NCI-H1694 (cell line): ENCODE measurements around the gene HOXA11.

Source experiments
- DNase-seq: peaks from one replicate; lab custom pipeline; 2025; lab: John Stamatoyannopoulos, UW

HOXA11 gene

DNA sequence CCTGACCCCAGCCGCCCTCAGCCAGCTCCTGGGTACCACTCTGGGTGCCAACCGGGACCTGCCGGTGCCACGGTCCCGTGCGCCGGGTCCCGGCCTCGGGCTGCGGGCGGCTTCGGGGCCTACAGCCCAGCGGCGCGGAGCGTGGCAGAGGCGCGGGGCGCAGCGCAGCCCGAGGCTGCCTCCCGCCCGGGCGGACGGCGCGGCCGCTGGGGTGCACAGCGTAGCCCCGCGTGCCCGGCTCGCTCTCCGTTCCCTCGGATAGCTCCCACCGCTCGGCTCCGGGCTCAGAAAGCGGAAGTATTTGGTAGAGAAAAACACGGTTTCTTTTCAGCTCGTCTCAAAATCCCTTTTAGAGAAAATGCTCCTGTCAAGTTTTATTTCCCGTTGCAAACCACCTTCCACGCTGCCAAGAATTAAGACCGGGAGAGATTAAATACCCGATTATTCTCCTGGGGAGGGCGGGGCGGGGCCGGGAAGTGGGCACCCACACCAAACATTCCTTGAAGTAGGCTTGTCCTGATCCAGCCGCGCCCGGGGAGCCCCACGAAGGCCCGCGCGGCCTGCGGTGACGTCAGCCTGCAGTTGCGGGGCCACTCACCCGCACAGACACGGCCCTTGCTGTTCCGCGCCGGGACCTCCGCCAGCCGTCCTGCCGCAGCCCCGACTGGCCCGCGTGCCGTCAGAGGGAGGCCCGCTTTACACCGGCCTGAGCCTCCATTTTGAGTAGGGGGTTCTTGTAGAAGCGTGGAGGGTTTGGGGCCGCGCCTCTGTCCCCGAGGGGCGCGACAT is 7.7 kb upstream of the HOXA11 start:
- DNase-seq = no peak

DNA sequence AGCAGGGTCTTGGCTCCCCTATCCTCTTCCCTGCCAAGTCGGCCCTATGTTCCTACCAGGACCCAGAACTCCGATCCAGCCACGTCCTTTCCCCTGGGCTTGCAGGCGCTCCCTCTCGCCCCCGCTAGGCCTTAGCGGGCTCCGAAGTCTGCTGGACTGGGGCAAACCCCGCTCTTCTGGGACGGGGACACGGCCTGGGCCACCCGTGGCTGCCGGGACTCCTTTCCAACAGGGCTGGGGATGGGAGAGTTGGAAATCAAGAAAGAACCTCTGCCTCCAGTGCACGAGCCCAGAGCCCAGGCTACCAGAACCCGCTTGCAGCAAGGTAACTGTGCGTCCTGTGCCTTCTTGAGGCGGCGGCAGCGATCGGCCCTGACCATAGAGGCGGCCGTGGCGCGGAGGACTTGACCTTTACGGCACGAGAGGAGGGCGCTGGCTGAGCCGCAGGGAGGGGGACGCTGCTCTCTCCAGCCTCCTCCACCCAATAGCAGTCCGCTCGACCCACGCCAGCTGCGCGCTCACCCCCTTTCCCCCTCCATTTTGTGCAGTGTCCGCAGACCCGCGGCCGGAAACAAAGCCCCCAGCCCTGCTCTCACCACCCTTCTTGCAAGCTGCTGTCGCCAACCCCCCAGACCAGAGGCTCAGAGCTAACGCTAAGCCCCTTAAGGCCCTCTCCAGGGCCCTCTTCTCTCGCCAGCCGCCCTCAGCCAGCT is 7.0 kb upstream of the HOXA11 start:
- DNase-seq = no peak

DNA sequence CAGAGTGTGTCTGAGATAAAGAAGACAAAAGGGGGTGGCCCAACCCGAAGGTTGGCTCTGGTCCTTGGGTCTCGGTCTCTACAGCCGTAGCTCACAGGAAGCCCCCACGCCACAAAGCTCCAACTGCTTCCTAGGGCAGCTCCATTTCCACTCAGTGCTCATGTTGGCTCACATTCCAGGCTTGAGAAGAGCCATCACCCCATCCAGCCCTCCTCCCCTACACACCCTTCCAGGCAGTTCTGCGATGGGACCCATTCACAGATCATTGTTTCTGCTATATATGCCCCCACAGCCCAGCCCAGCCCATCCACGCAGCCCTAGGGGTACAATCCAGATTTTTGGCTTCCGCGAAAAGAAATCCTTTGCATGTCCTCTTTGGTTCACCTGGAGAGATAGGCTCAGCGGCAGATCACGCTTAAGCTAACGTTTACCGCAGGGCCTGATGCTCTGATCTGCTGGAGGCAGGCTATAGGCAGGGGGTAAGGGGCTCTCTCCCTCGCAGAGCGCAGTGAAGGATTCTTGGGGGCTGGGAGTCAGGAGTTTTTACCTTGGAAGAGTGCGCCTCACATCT is 6.2 kb upstream of the HOXA11 start:
- DNase-seq = no peak

DNA sequence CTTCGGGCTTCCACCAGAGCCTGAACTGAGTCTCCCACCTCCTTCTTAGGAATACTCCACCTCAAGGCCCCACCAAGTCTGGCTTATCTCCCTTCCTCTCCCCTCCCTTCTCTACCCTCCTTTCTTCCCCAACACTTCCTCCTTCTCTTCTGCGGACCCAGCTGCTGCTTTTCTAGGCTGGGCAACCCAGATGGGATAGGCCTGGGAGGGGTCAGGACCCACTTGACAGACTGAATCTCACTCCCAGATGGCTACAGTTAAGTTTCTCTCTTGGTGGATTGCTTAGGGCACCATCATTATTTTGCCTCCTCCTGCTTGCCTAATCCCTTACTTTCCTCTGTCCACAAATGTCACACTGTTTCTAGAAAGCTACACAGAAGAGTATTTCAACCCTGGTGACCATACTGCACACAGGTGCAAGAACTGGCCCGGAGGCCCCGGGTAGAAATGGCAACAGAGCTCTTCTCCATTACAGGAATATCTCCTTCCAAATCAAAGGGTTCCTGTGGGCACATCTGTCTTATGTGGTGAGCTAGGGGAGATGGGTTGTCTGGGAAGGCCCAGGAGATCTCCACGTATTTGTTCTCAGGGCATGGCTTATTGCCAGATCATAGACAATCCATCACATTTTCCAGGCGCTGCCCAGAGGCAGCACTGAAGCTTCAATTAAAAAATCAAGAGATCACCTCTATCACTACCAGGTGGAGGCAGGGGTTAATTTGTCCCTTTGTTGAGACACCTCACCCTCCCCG is 5.1 kb upstream of the HOXA11 start:
- DNase-seq = no peak

DNA sequence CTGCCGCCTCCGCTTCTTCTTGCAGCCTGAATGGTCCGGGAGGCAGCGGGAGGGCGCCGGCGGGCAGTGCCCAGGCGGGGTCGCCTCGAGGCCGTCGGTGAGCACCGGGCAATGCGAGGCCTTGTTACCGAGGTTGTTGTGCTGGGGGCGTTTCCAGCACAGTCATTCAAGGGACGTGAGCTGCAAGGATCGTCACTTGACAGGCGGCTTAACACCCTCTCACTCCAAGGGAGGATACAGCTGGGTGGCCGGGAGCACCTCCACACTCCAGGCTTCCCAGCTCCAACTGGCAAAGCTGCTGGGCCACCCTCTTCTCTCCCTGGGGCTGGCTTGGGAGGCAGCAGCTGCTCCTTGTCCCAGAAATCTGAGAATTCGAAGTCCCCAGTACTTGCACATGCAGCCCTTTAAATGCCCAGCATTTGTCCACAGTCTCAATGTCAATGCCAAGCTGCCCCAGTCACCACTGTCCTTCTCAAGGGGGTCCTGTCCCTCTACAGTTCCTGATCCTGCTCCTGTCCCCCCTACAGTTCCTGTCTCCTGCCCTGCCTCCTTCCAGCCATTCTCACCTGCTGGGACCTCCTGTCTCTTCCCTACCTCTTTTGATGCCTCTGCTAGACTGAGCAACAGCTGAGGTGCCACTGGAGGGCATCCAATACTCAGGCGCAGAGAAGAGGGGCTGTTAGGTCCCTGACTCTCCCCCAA is 4.4 kb upstream of the HOXA11 start:
- DNase-seq = no peak

DNA sequence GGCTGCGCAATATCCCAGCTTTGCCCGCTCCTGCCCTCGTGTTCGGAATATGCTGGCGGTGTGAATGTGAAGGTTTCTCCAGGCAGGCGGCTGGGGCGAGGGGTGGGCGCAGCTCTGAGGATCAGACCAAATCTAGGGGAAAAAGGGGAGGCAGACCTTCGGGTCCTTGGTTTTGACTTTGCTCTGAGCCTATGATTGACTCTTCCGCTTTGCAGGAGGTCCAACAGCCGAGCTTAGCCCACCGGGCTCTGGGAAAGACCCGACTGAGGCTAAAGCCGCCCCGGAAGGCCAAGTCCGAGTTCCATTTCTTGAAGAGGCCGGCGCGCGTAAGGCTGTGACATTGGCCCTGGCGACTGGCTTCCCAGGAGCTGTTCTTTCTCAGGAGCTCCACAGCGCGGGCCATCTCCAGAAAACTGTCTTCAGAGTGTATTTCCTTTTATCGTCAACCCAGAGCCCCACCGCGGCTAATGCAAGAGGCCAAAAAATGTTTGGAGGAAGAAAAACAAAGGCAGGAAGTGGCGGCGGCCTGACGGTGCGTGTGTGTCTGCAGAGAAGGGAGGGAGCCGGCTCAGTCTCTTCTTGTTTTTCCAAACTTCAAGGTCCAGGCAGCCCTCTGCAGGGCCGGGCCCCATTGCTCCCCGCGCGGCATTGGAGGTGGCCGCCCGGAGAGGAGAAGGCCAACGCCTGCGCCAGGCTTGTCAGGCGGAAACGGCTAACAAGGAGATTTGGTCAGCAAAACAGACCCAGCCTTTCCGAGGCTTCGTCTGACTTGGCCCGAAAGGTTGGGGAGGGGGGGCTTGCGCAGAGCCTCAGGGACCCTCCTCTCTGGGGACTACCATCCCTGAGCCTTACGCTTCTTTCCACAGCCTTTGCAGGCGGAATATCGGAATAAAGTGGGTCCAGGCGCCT is 3.6 kb upstream of the HOXA11 start:
- DNase-seq = no peak

DNA sequence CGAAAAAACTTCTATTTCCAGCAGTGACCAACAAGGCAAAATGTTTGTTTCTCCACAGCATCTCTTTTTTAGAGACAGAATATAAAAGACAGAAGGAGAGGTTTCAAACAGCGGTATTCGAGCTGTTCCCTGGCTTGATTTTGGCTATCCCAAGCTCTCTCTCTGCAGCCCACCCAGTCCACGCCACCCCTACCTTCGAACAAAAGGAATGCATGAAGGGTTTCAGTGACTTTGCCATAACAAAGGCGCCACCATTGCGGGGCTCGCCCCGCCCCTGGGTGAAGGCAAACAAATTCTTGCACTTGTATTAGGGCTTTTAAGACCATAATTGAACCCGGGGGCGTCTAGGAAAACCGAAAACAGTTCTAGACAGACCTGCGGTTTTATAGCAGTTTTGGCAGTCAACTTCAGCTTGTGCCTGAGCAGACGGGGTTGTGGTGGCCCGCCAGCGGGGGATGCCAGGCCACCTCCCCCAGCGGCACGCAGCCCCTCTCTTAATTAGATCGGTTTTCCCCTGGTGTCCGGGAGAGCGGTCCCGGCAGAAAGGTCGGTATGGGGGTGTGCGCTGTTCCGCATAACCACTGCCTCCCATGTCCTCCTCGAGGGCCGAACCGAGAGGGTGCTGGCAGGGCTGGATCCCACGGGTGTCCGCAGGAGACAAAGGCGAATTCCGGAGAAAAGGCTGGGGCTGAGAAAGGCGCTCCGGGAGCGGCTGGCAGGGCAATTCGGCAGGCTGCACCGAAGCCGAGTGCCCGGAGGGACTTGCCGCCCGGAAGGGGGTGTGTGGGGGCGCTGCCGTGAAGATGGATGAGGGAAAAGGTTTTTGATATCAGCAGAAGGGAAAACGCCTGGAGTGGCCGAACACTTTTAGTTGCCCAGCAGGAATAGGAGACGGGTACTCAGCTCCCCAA is 2.7 kb upstream of the HOXA11 start:
- no peak for DNase-seq

DNA sequence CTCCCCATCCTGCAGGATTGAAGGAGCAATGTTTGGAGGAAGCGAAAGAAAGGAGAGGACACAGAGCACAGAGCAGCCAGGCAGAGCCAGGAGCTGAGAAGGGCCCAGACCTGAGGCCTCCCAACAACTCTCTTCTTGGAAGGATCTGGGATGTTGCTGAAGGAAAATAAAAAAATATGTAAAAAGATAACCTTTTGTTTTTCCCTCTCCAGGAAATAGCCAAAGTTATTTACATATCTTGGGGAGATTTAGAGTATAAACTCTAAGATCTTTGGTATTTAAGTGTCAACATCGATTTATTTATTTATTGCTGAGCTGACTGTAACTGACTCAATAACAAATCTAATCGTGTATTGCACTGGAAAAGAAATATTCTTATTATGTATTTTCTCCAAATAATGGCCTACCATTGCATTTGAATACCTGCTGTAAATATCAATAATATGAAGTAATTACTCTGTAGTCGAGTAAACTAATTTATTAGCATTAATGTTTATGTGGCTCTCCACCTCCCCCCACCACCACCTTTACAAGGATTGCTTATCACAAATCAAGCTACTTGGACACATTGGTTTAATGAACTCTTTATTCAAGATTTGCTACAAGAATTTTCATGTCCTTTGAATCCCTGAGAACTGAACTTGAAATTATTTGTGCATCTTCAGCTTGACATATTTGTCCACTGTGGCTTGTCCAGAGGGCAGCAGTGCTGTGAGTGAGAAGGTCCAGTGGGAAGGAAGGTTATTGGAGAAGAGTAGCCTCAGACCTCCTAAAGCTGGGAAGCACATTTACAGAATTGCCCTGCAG is 1.8 kb upstream of the HOXA11 start:
- DNase-seq = no peak

DNA sequence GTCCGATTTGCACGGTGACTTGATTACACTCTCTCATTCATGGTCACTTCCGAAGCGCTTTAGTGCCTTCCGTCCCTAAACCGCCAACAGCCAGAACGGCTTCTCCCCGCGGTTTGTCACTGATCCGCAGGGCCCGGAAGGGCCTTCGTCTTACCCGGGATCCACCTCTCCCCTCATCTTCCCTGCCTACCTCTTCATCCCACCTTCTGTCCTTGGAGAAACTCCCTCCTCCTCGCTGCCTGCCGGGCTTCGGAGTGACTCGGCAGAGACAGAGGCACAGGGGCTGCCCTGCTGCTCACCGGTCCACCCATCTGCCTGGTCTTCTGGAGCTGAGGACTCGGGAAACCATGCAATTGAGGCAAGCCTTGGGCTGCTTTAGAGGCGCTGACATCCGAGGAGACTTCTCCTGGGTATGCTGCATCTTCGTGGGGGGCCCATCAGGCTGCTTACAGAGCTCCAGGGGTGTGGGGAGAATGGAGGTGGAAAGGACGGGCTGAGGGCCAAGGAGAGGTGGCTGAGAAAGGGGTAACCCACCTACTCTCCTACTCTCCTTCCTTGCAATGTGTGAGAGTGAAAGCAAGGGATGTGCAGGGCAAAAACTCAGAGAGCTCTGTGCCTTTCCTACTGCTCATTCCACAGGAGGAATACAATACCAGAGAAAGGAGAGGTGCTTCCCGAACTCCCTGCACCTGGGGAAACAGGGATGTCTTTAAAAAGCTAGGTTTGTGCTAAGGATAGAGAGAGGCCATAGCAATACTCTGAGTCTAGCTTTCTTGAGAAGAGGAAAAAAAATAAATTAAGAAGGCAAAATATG is 1.0 kb upstream of the HOXA11 start:
- DNase-seq = no peak

DNA sequence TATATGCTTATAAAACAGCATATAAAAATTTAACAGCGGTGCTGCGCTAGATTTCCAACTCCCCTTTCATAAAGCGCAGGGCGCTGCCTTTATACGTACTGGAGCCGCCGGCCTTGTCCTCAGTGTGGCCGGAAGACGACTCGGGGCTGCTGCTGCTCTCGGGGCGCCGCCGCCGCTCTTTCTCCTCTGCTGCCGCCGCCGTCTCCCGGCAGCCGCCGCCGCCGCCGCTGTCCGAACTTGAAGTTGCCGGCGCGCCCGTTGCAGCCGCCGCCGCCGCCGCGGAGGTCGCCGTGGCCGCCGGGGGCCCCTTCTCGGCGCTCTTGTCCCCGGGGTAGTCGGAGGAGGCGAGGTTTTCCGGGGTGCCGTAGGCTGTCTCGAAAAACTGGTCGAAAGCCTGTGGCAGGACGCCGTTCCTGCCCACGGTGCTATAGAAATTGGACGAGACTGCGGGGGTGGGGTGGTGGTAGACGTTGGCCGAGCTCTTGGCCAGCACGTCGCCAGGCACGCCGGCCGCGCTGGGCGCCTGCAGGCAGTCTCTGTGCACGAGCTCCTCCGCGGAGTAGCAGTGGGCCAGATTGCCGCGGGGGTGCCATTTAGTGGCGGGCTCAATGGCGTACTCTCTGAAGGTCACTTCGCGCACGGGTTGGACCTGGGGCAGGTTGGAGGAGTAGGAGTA is 557 bp downstream of the HOXA11 start:
- no peak for DNase-seq

DNA sequence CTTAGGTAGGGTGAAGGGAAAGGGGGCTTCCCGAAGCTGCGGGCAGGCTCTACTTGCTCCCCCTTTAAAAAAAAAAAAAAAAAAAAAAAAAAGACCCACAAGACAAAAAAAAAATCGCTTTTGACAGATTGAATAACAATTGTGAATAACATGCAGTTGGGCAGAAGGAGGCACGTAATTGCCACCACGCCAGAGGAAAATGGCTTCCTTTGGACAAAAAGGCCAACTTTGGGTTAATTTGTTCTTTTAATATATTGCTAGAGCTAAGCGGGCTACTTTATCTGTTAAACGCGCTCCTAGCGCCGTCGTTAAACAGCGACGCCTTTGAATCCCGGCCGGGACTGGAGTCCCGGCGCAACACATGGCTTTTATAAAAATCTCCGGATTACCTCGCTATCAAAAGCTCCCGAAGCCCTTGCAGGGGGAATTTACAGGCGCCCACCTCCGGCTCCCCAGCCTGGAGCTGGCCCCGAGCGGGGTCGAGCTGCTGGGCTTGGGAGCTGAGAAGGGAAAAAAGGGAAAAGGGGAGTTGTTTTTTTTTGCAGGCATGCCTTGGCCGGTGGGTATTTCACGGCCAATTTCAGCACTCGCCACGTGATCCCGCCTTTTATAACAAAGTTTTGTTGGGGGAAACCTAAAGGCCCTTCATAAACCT is 1.2 kb downstream of the HOXA11 start:
- no peak for DNase-seq

DNA sequence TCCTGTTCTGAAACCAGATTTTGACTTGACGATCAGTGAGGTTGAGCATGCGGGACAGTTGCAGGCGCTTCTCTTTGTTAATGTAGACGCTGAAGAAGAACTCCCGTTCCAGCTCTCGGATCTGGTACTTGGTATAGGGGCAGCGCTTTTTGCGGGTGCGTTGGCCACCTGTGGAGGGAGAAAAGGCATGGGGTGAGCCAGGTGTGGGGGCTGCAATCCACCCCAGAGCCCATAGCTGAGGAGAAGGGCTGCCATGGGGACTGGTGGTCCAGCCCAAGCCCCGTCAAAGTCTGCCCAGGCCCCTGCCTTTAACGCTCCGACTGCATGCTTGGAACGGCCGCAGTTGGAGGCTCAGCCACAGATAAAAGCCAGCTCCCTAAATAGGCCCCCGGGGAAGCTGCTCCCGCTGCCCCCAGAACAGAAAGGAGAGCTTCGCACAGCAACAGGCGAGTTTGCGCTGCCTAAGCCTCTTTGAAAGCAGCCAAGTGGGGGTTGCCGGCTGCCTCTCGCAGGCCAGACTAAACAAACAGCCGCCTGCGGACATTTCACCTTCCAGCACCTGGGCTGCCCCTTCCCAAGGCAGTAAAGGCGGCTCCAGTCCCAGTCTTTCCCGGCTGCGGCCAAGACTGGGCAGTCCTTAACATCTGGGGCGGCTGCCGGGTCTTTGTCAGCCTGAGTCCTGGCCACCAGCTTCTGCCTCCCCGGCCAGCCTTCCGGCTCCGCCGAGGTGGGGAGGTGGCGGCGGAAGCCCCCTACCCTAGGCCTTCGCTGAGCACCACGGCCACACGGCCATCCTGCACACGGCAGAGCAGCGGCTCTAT is 2.0 kb downstream of the HOXA11 start:
- DNase-seq = no peak

DNA sequence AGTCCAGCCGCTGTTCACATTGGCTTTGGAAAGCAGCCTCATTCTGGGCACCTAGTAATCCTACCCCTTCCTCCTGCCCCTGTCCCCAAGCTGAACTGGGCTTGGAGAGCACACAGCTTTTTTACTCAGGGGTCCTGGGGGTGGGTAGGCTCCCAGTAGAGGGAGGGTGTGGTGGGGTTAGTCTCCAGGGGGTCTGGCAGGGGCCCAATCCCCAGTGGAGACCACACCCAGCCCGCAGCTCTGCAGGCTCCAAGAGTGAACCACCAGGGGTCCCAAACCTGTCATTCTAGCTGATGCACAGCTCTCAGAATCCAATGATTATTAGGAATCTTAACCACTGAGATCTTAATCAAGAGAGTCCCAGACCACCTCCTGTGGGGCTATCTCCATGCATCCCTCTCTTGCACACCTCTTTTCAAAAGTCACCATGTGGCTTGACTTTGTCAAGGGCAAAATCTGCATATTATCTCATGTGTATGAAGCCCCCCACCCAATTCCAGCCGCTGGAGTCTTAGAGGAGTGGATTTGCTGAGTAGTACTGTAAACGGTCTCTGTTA is 2.7 kb downstream of the HOXA11 start:
- DNase-seq = no peak

DNA sequence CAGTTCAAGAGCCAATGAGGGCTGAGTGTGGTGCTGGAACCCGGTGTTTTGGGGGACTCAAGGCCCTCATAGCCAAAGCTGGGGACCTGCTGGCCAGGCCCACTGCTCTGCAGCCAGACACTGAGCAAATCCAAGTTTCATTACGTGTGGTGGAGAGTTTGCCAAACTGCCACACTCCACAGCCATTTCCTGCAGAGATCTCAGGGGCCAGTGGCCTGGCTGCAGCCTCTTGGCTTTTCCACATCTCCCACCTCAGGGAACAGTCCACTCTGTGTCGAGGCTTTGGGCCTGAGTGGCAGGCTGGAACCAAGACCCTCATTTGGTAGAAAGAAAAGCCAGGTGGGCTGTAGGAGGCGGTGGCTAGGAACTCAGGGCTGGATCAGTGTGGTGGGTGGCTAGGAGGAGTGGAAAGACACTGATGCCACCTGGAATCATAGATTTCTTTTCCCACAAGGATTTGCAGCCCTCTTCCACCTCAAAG is 3.2 kb downstream of the HOXA11 start:
- DNase-seq = no peak
